Activated T-cell treated with anti-CD3 and anti-CD28 coated beads, Interleukin-2, amount 50 U/mL, for 4 hours (primary cell): ENCODE data around the gene MYO9A. TPM values are rescaled to one million over a fixed set of nuclear protein-coding genes. Genes with fewer than 3 reads are reported as not detected.
"Not testable (repeated sequence)": the region's sequence is repeated elsewhere in the genome, so short reads cannot be mapped to it uniquely, and the experiment has no call there.

Experiments used
- ATAC-seq, 2 donors: fragments of 200-7000 bp; cut with Tn5 transposase; one replicate each; pipeline ENCODE4 v1.10.0; 2021
- DNase-seq: peaks from one replicate; pipeline ENCODE4 v3.0.0-alpha.2; 2020
- H3K27me3 Mint-ChIP-seq: one replicate; pipeline ENCODE4 v1.8.0; 2021; ENCODE audit warnings: low read depth, mixed read lengths
- H3K36me3 Mint-ChIP-seq: one replicate; pipeline ENCODE4 v1.8.0; 2022; ENCODE audit warnings: mixed read lengths; ENCODE audit not compliant: insufficient read depth
- H3K4me1 Mint-ChIP-seq: one replicate; pipeline ENCODE4 v1.8.0; 2021; ENCODE audit warnings: low read depth, mixed read lengths
- H3K4me3 Mint-ChIP-seq: one replicate; pipeline ENCODE4 v1.8.0; 2021; ENCODE audit warnings: mild to moderate bottlenecking, moderate library complexity, mixed read lengths
- H3K9me3 Mint-ChIP-seq: one replicate; pipeline ENCODE4 v1.8.0; 2021; ENCODE audit warnings: mixed read lengths
- total RNA-seq, 3 donors: library from RNA; stranded (reverse); gene quantifications; one replicate each; pipeline ENCODE4 v1.2.1, GENCODE V29; 2021

MYO9A gene
- total RNA-seq, 3 donors from 2014 or later: 15.9 to 18.9 (median 17.1) TPM

DNA sequence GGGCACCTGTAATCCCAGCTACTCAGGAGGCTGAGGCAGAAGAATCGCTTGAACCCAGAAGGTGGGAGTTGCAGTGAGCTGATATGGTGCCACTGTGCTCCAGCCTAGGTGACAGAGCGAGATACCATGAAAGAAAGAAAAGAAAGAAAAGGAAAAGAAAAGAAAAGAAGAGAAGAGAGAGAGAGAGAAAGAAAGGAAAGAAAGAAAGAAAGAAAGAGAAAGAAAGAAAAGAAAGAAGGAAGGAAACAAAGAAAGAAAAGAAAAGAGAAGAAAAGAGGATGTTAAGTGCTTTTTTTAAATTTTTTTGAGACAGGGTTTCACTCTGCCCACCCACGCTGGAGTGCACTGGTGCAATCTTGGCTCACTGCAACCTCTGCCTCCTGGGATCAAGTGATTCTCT lies 103.4 kb downstream of the MYO9A start:
- not testable (repeated sequence) for DNase-seq, H3K27me3 Mint-ChIP-seq, H3K36me3 Mint-ChIP-seq, ATAC-seq, H3K4me1 Mint-ChIP-seq, H3K9me3 Mint-ChIP-seq, H3K4me3 Mint-ChIP-seq

DNA sequence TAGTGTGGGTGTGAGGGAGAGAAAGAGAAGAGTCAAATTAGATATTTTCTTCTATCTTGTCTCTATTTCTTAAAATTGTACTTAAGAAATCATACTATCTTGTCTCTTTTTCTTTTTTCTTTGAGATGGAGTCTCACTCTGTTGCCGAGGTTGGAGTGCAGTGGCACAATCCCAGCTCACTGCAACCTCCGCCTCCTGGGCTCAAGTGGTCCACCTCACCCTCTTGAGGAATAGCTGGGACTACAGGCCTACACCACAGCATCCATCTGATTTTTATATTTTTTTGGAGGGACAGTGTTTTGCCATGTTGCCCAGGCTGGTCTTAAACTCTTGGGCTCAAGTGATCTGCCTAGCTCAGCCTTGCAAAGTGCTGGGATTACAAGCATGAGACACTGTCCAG lies 104.2 kb downstream of the MYO9A start:
- DNase-seq (no peak), ATAC-seq (no peak)
- Mint-ChIP-seq H3K36me3 (peaks cover 10% of the 10 kb centered on the region), H3K9me3 (no peaks in the 10 kb centered on the region), H3K4me3 (no peak overlapping the region), H3K27me3 (no peaks in the 10 kb centered on the region), H3K4me1 (no peaks in the 10 kb centered on the region)

DNA sequence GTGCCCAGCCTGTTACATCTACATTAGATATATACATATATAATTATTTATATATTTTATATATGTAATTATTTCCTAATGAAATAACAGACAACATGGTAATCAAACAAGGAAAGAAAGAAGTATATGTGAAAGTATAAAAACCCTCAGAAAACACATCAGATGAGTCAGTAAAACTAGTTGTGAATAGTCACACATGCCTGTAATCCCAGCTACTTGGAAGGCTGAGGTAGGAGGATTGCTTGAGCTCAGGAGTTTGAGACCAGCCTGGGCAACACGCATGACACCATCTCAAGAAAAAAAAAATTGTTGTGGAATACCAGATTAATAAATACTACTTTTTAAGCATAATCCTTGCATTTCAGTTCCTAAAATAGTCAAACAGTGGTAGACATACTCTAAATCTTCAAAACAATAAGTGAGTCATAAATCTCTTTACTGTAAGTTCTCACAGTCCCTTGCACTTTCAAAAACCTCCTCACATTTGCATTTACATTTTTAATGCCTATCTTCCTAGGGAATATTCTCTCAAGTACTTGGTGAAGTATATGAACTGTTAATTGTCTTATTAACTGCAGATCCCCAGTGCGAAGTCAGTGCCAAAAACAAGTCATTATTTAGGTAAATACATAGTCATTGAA lies 106.5 kb downstream of the MYO9A start:
- Mint-ChIP-seq H3K27me3 (no peaks in the 10 kb centered on the region), H3K4me1 (no peaks in the 10 kb centered on the region), H3K9me3 (no peaks in the 10 kb centered on the region), H3K36me3 (peaks cover 16% of the 10 kb centered on the region), H3K4me3 (no peak overlapping the region)
- DNase-seq (no peak), ATAC-seq (no peak)

DNA sequence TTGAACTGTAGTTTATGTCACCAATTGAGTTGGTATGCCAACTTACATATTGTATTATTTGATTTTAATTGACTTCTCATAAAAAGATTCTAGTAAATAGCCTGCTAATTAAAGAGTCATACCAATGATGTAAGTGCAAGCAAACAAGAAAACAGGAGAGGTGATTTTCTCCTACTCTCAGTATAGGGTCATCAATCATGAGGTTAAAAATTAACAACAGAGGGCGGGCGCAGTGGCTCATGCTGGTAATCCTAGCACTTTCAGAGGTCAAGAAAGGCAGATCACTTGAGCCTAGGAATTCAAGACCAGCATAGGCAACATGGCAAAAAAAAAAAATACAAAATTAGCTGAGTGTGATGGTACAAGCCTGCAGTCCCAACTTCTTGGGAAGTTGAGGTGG lies 108.7 kb downstream of the MYO9A start:
- Mint-ChIP-seq H3K36me3 (peaks cover 21% of the 10 kb centered on the region), H3K27me3 (no peaks in the 10 kb centered on the region), H3K9me3 (no peaks in the 10 kb centered on the region), H3K4me3 (no peak overlapping the region), H3K4me1 (no peaks in the 10 kb centered on the region)
- ATAC-seq: no peak
- DNase-seq: no peak

DNA sequence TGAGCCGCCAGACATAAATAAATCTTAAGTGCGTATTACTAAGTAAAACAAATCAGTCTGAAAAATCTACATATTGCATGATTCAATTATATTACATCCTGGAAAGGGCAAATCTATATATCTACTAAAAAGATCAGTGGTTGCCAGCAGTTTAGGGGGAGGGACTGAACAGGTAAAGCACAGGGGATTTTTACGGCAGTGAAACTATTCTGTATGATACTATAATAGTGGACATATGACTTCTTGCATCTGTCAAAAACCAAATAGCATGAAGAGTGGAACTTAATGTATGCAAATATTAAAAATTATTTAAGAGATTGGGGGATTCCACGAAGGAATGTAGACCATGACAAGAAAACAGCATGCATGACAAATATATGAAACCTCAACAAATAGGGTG lies 111.6 kb downstream of the MYO9A start:
- H3K4me3 Mint-ChIP-seq: no peak overlapping the region
- H3K27me3 Mint-ChIP-seq: no peaks in the 10 kb centered on the region
- ATAC-seq: no peak
- no peaks in the 10 kb centered on the region for H3K9me3 Mint-ChIP-seq
- DNase-seq: no peak
- peaks cover 25% of the 10 kb centered on the region for H3K36me3 Mint-ChIP-seq
- no peaks in the 10 kb centered on the region for H3K4me1 Mint-ChIP-seq

DNA sequence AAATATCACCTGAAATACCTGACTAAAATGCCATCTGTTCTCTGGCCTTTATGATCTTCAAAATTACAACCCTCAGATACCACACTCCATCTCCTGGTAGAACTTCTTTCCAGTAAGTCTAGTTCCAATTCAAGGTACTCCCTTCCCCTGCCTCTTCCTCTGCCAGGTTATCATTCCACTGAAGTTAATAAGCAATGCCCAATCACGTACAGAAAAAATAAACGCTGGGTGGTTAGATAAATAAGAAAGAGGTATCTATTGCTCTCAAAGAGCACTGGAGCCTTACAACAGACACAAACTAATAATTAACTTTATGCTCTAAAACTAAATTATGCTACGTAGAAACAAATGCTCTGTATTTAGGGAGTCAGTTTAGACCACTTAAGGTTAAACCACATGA lies 112.5 kb downstream of the MYO9A start:
- H3K9me3 Mint-ChIP-seq: no peaks in the 10 kb centered on the region
- H3K27me3 Mint-ChIP-seq: no peaks in the 10 kb centered on the region
- ATAC-seq (no peak), DNase-seq (no peak)
- peaks cover 25% of the 10 kb centered on the region for H3K36me3 Mint-ChIP-seq
- no peak overlapping the region for H3K4me3 Mint-ChIP-seq
- H3K4me1 Mint-ChIP-seq: no peaks in the 10 kb centered on the region

DNA sequence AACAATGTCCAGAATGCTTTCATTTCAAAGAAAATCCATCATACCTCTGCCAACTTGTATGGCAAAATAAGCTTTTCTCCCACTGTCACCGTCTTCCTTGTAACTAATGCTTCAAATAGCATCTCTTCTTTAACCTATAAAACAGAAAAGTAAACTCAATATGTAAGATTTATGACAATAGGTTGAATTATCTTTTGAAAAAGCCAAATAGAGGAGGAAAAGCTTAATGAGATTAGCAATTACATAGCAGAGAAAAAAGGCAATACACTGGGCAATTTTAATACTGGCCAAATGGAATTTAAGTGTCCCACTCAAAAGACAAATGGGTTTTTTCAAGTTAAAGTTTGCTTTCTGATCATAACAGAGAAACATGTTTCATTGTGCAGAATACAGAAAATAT lies 118.1 kb downstream of the MYO9A start:
- DNase-seq: no peak
- ATAC-seq: no peak
- H3K9me3 Mint-ChIP-seq: peaks cover 7% of the 10 kb centered on the region
- H3K4me3 Mint-ChIP-seq: no peak overlapping the region
- peaks cover 29% of the 10 kb centered on the region for H3K36me3 Mint-ChIP-seq
- no peaks in the 10 kb centered on the region for H3K27me3 Mint-ChIP-seq
- H3K4me1 Mint-ChIP-seq: no peaks in the 10 kb centered on the region

DNA sequence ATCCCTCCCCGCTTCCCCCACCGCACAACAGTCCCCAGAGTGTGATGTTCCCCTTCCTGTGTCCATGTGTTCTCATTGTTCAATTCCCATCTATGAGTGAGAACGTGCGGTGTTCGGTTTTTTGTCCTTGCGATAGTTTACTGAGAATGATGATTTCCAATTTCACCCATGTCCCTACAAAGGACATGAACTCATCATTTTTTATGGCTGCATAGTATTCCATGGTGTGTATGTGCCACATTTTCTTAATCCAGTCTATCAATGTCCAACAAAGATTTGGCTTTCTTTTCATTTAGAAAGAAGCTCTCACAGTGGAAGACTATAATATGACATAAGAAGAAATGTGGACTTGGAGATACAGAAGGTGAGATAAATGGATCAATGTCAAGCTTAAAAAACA lies 119.2 kb downstream of the MYO9A start:
- not testable (repeated sequence) for H3K4me3 Mint-ChIP-seq, ATAC-seq, H3K9me3 Mint-ChIP-seq, DNase-seq, H3K4me1 Mint-ChIP-seq, H3K27me3 Mint-ChIP-seq
- H3K36me3 Mint-ChIP-seq: peaks cover 29% of the 10 kb centered on the region

DNA sequence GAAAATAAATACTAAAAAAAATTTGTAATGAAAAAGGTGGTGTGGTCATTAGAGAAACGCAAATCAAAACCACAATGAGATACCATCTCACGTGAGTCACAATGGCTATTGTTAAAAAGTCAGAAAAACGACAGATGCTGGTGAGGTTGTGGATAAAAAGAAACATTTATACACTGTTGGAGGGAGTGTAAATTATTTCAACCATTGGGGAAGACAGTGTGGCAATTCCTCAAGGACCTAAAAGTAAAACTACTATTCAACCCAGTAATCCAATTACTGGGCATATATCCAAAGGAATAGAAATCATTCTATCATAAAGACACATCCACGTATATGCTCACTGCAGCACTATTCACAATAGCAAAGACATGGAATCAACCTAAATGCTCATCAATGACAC lies 120.3 kb downstream of the MYO9A start:
- no peaks in the 10 kb centered on the region for H3K4me1 Mint-ChIP-seq
- ATAC-seq (no peak), DNase-seq (no peak)
- no peak overlapping the region for H3K4me3 Mint-ChIP-seq
- peaks cover 7% of the 10 kb centered on the region for H3K9me3 Mint-ChIP-seq
- no peaks in the 10 kb centered on the region for H3K27me3 Mint-ChIP-seq
- peaks cover 28% of the 10 kb centered on the region for H3K36me3 Mint-ChIP-seq

DNA sequence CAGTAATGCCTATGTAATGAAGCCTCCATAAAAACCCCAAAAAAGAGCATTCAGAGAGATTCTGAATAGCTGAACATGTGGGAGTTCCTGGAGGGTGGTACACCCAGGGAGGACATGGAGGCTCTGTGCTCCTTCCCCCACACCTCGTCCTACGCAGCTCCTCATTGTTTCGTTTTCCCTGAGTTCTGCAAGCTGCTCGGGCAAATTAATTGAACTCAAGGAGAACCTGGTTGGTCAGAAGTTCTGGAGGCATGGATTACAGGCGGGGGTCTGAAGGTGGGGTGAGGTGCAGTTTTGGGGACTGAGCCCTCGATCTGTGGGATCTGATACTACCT lies 142.2 kb downstream of the MYO9A start:
- Mint-ChIP-seq H3K36me3 (peaks cover 35% of the 10 kb centered on the region), H3K4me1 (no peaks in the 10 kb centered on the region), H3K27me3 (no peaks in the 10 kb centered on the region), H3K9me3 (no peaks in the 10 kb centered on the region), H3K4me3 (no peak overlapping the region)
- DNase-seq (no peak), ATAC-seq (no peak)

DNA sequence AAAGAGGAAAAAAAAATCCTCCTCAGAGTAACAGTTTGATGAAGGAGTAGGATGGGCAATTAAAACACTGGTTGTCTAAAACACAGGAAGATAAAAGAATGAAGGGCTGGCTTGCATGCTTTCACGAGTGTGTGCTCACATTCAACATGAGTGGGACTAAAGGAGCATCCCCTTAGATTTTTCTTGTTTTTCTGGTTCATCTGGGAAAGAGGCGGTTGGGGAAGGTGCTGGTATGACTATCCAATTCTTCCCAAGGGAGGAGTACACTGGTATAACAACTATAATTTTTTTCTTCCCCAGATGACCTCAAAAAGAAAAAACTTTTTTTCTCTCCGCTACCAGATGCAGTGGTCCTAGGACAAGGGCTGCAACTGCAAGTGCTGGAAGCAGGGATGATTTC lies 143.7 kb downstream of the MYO9A start:
- DNase-seq (no peak), ATAC-seq (no peak)
- H3K27me3 Mint-ChIP-seq: no peaks in the 10 kb centered on the region
- H3K4me1 Mint-ChIP-seq: no peaks in the 10 kb centered on the region
- peaks cover 36% of the 10 kb centered on the region for H3K36me3 Mint-ChIP-seq
- H3K9me3 Mint-ChIP-seq: no peaks in the 10 kb centered on the region
- no peak overlapping the region for H3K4me3 Mint-ChIP-seq

DNA sequence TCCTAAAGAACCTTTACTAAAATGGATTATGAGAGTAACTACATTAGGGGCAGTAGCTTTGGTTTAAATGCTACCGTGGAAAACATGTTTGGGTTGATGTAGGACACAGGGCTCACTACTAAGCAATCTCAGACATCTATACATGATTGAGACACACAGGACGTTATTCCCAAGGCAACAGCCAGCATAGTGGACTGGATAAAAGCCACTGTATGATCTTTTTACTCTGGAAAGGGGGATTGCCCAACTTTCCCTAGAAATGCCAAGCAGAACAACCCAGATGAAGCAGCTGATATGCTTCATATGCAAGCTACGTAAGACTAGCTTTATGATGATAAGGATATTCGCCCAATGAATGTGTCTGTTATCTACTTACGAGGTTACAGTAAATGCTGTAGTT lies 144.6 kb downstream of the MYO9A start:
- Mint-ChIP-seq H3K27me3 (no peaks in the 10 kb centered on the region), H3K4me3 (no peak overlapping the region), H3K36me3 (peaks cover 33% of the 10 kb centered on the region), H3K4me1 (no peaks in the 10 kb centered on the region), H3K9me3 (no peaks in the 10 kb centered on the region)
- ATAC-seq: no peak
- no peak for DNase-seq

DNA sequence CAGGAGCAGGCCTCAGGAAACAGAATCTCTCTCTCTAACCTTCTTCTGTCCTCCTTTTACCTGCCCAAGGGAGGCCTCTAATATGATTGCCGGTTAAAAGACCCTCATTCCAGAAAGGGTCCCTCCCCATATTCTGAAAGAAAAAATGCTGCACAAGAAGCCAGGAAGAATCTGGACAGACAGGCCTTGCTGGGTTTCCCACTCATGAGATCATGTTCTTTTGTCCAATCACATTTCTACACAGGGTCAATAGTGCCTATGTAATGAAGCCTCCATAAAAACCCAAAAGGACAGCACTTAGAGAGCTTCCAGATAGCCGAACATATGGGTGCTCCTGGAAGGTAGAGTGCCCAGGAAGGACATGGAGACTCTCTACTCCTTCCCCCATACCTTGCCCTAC lies 146.0 kb downstream of the MYO9A start:
- H3K4me3 Mint-ChIP-seq: no peak overlapping the region
- no peaks in the 10 kb centered on the region for H3K27me3 Mint-ChIP-seq
- ATAC-seq: no peak
- no peaks in the 10 kb centered on the region for H3K4me1 Mint-ChIP-seq
- peaks cover 33% of the 10 kb centered on the region for H3K36me3 Mint-ChIP-seq
- H3K9me3 Mint-ChIP-seq: no peaks in the 10 kb centered on the region
- DNase-seq: no peak

DNA sequence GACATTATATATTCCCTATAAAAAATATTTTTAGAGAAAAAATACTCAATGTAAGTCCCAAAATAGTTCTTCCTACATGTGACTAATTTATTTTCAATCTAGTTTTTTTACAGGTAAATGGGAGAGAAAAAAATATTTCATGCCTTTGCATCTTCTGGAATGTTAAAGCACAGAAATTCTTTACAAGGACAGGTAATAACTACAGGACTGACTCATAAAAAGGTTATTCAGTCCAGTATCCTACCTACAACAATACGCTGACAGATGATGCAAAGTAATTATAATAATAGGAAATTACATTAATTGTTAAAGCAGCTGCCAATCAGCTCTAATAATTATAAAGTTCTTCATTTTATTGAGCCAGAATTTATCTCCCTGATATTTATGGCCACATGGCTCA lies 147.5 kb downstream of the MYO9A start:
- ATAC-seq (no peak), DNase-seq (no peak)
- Mint-ChIP-seq H3K27me3 (no peaks in the 10 kb centered on the region), H3K9me3 (no peaks in the 10 kb centered on the region), H3K36me3 (peaks cover 39% of the 10 kb centered on the region), H3K4me3 (no peak overlapping the region), H3K4me1 (no peaks in the 10 kb centered on the region)

DNA sequence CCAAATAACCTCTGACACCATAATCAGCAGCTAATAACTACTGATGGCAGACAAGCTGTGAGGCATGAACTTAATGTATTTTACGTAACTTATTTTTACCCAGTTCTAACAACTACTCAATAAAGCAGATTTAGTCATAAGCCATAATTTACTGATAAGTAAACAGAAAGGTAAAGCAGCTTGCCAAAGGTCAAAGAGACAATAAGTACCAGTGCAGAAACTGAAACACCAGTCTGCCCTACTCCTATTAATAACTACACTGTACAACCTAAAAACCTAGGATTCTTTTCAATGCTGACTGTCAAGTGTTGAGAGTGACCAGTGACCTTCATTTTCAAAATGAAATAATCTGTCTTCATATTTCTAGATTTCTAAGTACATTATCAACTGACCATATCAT lies 155.4 kb downstream of the MYO9A start:
- ATAC-seq (no peak), DNase-seq (no peak)
- H3K27me3 Mint-ChIP-seq: no peaks in the 10 kb centered on the region
- H3K4me3 Mint-ChIP-seq: no peak overlapping the region
- H3K9me3 Mint-ChIP-seq: no peaks in the 10 kb centered on the region
- peaks cover 30% of the 10 kb centered on the region for H3K36me3 Mint-ChIP-seq
- no peaks in the 10 kb centered on the region for H3K4me1 Mint-ChIP-seq

DNA sequence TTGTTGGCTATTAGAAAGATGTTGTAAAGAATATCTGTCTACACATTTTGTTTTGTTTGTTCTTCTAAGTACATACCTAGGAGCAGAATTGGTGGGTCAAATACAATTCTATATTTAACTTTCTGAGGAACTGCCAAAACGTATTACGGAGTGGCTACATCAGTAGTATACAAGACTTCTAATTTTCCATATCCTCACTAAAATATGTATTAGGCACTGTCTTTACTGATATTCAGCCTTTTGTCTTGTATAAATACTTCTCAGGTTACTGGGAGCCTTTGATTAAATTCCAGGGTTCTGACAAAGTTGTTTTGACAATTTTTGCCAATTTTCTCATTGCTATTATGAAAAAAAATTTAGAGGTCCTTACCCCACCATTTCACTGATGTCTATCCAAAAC lies 160.9 kb downstream of the MYO9A start:
- Mint-ChIP-seq H3K36me3 (peaks cover 29% of the 10 kb centered on the region), H3K4me3 (no peak overlapping the region), H3K9me3 (no peaks in the 10 kb centered on the region)

More for the DNA sequence above, 160.9 kb downstream of the MYO9A start:
- Mint-ChIP-seq H3K27me3 (no peaks in the 10 kb centered on the region), H3K4me1 (no peaks in the 10 kb centered on the region)
- ATAC-seq (no peak), DNase-seq (no peak)
